Measurements from ENCODE around the gene DGKB. TPM values are rescaled to one million over a fixed set of nuclear protein-coding genes. Genes with fewer than 3 reads are reported as not detected.

DGKB gene
- total RNA-seq, 1 donor: not detected

DNA sequence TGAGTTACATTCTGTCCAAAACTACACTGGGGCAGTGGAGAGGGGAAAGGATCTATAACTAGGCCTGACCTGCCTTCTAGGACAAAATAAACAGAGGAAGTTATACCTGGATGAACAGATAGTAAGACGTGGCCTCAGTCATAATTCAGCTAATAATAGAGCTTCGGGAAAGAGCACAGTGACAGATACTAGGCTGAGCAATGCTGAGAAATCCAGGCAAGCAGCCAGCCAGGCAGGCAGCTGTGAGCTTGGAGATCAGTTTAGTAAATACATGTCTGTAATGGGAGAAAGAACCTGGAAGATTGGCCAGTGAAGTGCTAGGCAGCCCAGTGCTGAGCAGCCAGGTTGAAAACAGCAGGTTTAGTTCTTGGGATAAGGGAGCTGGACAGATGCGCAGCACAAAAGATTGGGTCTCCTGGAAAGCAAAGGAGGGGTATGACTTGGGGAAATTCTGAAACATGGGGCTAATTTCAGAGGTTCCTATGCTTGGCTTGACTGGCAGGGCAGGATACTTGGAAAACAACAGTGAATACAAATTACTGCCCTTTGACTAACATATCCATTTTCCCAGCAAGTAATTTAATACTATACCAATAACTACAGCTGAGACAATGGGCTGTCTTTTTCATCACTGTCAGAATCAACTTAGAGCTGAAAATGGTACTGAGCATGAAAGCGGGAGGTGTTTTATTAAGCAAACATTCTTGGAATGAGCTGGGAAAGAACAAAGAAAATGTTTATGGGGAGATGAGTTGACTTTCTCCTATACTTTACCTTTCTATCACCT, 140.8 kb downstream of the DGKB start:
- no peak for DNase-seq (ENCODE audit: low read depth in 2 of 3, low spot score in 2 of 3)

DNA sequence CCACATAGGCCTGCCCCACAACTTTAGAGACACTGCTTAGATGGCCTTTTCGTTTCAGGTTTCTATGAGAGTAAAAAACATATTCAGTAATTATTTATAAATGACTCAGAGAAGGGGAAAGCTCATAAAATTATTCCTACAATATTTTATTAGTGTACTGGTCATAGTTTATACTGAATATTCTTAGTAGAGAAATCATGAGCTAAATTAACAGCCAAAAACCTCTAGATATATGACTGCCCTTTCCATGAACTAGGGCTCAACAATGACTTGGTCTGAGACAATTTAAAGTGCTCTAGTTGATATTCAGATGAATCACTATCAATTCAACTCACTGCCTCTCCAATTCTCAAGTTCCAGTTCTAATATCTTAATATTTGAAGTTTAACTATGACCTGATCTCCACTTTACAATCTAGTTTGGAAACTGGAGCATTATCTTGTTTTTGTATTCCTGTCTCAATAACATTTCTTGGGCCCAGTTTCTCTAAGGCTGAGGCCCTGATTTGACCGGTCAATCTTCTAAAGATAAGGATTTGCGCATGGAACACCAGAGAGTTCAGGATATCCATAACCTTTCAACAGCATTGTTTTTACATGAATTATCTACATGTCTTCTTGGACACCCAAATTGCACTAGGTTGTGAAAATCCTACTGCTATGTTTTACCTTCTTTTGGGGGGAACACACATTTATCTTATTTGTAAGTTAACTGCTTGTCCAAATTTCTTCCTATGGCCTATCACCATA, 141.6 kb downstream of the DGKB start:
- no peak for DNase-seq (ENCODE audit: low read depth in 2 of 3, low spot score in 2 of 3)

DNA sequence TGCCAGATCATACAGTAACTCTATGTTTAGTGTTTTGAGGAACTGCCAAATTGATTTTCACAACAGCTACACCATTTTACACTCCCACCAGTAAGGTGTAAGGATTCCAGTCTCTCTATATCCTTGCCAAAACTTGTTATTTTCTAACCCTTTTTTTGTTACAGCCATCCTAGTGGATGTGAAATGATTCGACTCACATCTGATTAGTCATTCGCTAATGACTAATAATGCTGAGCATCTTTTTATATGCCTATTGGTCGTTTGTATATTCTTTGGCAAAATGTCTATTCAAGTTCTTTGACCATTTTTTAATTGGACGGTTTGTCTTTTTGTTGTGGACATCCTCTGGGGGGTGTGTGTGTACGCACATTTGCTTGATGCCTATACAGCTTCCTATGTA, 142.8 kb downstream of the DGKB start:
- no peak for DNase-seq (ENCODE audit: low read depth in 2 of 3, low spot score in 2 of 3)

DNA sequence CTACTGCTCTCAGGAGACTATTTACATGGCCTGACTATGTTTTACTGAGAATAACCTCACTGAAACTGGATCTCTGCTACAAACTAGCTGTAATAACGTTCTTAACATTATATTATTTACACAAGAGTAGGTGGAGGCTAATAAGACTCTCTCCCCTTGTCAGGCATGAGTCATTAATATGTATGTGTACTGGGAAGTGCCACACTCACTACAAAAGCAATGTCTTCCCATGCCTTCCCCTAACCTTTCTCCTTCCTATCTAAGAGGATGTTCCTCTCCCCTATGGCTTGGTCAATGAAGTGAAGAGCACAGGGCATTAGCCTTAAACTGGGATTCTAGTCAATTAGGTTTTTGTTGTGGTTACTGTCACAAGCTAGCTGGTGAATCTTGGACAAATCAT, 147.9 kb downstream of the DGKB start:
- DNase-seq (ENCODE audit: low read depth in 2 of 3, low spot score in 2 of 3): no peak

DNA sequence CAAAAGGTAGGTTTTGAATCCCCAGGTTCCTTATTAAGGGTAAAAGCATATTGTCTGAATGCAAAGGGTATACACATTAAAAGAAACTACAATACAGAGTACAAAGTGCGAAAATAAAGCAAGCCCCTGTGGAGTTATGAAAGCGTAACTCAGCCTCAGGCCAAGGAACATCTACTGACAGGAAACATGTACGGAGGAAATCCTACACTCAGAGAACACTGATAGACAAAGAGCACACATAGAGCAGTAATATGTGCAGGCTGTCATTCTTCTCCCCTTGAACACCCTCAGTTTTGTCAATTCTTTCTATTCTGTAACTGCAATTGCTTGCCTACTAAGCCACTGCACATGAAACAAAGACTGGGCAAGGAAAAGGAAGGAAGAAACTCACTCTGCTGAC, 150.2 kb downstream of the DGKB start:
- DNase-seq (ENCODE audit: low read depth in 2 of 3, low spot score in 2 of 3): no peak

DNA sequence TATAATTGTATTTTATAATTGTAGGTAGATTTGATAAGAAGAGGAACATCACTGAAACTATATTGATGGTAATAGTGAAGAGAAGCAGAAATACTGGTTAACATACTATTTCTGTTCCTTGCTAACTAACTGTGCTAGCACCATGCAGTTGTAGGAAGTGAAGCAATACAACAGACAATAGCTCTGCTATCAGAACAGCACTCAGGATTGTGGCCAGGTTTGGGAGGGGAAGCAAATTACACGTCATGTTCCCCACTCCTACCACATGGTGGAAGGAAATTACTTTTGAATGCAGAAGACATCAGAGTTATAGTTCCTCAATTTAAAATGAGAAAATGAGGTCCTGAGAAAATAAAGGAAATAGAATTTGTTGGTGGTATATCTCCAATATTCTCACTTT, 151.1 kb downstream of the DGKB start:
- DNase-seq (ENCODE audit: low read depth in 2 of 3, low spot score in 2 of 3): no peak

DNA sequence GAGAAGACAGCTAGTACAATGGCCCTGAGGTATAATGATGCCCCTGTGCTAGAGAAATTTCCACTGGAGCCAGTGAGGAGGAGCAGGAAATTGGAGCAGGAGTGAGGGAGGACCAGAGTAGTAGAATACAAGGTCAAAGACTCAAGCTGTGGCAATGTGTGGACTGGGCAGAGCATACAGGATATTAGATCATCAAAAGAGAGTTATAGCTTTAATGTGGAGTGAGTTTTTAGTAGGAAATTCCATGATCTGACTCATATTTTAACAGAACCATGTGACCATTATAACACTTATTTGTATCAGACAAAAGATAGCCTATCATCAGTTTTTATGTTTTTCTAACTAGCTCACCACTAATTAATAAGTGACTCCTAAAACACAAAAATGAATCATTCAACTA, 154.1 kb downstream of the DGKB start:
- DNase-seq (ENCODE audit: low read depth in 2 of 3, low spot score in 2 of 3): no peak

DNA sequence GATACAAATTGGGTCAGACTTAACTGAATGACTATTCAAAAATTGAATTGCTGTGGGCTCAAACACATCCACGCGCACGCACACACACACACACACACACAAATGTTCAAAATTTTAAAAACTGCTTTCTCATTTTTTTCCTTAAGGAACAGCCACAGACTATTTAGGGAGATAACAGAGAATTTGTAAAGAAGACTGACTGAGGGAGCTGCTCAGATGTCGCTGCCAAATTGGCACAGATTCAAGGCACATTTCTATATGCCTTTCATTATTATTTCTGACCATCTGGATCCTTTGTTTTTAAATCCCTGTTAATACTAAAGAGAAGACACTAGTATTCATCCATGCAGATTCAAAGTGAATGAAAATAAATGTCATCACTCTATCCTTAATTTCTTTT, 154.8 kb downstream of the DGKB start:
- no peak for DNase-seq (ENCODE audit: low read depth in 2 of 3, low spot score in 2 of 3)

DNA sequence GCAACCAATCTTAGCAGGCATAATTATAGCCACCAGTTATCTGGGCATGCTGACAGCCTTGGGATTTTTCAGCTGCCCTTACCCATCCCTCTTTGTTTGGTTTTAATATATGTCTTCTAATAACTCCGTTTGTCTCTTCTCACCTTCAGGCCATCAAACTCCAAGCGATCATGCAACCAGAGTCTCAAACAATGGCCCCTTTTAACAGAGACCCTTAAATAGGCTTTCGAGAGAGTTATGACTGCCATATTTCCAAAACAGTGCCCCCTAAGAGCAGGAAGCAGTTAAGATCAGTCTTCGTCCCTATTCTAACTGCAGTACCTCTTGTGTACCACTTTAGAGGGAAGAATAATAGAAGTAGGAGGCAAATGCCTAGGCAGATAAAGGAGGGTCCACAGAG, 157.5 kb downstream of the DGKB start:
- no peak for DNase-seq (ENCODE audit: low read depth in 2 of 3, low spot score in 2 of 3)

DNA sequence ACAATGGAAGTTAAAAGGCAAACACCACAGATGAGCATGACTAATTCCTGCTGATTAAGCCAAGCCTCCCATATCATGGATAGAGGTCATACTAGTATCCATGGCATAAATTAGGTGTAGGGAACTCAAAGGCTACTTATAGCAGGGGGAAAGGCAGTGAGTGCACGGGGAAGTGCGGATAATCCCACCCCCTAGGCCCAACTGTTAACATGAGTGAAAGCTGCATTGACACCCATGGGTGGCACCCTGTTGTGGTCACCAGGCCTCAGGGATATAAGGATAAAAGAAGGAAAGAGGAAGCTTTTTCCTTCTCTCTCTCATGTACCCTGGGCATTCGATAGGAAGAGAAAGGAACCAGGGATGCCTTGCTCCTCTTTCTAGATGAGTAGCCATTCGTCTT, 161.9 kb downstream of the DGKB start:
- DNase-seq (ENCODE audit: low read depth in 2 of 3, low spot score in 2 of 3): no peak

DNA sequence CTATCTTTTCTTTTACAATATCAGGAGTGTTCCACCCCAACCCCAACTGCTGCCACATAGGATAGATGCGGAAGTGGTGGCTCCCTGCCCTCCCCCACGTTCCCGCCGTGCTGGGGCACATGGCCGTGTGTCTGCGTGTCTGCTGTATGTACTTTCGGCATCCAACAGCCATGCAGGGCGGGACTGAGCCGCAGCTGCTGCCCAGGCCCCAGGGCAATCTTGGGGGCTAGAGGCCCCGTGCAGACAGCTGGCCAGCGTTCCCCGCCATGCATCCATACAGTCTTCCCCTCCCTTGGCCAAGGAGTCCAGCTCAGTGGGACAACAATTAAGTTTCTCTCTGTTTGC, 162.7 kb downstream of the DGKB start:
- no peak for DNase-seq (ENCODE audit: low read depth in 2 of 3, low spot score in 2 of 3)

DNA sequence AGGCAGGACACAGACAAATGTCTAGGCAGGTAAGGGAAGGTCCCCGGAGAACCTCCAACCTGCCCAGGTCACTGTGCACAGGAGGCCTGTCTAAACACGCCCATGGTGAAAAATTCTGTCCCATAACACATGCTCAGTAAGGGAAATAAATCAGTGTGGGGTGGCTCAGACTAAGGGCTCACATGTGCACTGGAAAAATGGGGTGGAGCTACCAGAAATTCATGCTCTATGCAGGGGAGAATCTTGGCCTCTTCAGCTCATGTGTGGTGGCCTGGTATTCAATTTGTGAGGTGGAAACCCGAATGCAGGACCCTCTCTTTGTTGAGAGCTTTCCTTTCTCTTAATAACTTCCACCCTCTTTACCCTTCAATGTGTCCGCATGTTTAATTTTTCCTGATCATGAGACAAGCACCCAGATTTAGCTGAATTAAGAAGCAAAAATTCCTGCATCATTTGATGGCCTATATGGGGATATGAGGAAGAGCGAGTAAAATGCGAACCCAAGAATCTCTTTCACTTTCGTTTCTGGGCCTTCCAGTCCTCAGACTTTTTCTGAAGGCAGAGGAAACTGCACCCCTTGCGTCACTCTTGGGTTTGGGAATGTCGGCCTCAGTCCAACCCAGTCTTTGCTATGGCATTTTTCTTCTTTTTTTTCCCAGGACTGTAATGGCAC, 163.2 kb downstream of the DGKB start:
- no peak for DNase-seq (ENCODE audit: low read depth in 2 of 3, low spot score in 2 of 3)

DNA sequence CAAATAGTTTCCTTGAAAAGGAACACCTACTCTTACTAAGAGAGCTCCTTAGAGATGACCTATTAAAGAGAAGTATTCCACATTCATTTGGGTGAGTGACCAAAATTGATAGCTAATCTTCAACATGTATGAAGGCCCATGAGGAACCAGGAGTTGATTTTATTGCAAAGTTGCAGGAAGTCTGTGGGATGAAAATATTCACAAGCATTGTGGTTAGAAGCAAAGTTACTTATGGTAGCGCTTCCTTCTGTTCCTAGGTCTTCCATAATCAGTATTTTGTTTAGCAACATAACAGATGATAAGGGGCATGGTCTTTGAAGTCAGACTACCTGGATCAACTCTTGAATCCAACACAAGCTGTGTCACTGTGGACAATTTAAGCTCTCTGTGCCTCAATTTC, 164.5 kb downstream of the DGKB start:
- no peak for DNase-seq (ENCODE audit: low read depth in 2 of 3, low spot score in 2 of 3)

DNA sequence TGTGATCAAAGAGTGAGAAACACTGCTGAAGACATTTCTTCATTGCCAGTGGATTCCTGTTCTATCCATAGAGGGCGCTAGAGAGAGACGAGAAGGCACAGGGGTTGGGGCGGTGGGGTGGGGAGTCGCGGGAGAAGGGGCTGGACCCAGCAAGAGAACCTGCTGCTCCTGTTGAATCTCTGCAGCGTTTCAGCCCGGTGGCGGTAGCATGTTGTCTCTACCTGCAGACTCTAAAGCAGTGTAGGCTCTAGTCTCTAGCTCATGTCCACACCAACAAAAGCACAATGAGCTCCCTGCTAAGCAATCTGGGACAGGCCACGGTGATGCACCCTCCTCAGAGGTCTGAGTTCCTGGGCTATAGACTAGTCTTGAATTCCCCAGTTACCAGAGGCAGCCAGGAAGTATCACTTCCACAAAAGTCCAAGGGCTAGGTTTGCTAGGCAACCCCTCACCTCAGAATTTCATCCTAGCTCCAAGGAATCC, 167.7 kb downstream of the DGKB start:
- no peak for DNase-seq (ENCODE audit: low read depth in 2 of 3, low spot score in 2 of 3)

DNA sequence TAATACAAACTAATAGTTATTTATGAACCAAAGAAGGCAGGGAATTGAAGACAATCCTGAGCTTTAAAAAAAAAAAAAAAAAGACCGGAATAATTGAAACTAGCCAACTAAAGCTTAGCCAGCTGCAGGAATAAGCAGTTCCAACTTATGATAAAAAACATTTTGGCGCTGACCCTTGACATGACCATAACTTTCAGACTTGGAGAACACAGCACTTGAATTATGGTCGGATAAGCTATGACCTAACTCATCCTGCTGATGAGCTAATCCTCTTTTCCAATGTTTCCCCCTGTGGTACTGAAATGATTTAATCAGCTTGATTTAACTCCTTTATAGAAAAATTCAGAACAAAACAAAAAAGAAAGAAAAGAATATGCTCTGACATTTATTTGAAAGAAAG, 181.8 kb downstream of the DGKB start:
- no peak for DNase-seq (ENCODE audit: low read depth in 2 of 3, low spot score in 2 of 3)

DNA sequence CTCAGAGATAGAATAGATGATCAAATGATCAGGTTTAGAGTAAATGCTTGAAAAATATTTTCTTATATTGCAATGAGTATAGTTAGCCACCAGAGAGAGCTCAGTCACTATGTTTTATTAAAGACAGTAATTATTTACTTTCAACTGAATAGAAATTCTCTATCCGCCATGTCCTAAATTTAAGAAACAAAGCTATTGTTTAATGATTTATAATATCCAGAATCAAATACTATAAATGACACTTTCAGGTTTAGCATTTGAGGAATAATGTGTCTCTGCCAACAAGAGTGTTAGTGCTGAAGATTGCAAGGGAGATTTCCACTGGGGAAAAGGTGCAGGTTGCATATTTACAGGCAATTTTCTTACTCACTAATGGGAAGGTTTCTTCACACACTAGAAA, 184.7 kb downstream of the DGKB start:
- DNase-seq (ENCODE audit: low read depth in 2 of 3, low spot score in 2 of 3): peak in 1 of 3 donors; percentile 0

DNA sequence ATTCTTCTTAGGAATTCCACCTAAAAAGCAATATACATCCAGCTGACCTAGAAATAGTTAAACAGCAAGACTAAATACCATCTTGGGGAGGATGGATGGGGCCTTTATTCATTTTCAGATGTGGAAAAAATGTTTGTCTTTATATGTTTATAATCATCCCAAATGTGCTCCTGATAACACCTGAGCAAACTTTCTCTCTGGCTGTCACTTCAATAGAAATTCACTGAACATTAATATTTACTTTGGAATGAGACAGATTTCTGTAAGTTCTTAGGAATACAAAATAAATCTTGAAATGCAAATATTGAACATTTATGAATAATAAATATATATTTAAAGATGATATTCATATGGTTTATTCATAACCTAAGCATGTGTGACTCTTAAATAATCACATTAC, 185.4 kb downstream of the DGKB start:
- DNase-seq (ENCODE audit: low read depth in 2 of 3, low spot score in 2 of 3): no peak

DNA sequence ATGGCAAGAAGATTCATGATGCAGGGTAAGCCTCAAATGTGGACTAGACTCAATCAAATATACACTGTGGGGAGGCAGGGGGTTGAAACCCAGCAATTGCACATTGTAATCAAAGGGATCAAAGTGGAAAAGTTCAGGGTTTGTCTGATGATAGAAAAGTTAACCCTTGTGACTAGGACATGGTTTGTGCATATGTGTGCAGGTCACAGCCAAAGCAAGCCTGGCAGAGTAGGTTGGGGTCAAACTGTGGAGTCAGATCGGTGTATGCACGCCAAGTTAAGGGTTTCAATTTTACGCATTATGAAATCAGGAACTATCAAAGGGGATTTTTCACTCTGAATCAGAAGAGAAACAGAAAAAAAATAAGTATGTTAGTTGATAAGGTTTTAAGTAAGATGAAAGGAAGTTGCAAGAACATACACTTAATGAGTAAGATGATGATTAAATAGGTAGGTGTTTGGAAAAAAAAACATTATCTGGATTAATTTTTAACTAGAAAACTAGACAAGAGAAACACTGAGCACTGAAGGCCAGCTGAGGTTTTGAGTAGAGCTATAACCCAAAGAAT, 188.3 kb downstream of the DGKB start:
- DNase-seq (ENCODE audit: low read depth in 2 of 3, low spot score in 2 of 3): no peak

DNA sequence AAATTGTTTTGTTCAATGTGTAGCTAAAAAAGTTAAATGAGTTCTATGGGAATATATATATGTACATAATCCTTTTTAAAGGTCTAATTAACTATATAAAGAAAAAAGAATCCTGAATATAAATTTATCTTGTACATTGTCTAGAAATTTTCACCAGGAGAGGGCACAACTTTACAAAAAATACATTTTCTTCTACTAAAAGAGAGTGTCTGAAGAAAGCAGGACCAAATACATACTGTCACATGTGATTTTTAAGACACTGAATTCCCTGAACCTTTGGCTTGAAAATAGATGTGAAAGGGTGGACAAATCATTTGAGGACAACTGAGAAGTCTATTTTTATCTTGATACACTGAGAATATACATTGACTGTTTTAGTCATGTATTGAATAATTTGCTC, 204.3 kb downstream of the DGKB start:
- no peak for DNase-seq (ENCODE audit: low read depth in 2 of 3, low spot score in 2 of 3)

DNA sequence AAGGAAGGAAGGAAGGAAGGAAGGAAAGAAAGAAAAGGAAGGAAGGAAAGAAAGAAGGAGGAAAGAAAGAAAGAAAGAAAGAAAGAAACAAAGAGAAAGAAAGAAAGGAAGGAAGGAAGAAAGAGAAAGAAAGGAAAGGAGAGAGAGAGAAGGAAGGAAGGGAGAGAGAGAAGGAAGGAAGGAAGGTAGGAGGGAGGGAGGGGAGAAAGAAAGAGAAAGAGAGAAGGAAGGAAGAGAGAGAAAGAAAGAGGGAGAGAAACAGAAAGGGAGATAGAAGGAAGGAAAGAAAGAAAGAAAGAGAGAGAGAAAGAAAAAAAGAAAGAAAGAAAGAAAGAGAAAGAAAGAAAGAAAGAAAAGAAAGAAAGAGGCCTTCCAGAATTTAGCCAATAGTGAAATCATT, 204.9 kb downstream of the DGKB start:
- no peak for DNase-seq (ENCODE audit: low read depth in 2 of 3, low spot score in 2 of 3)

DNA sequence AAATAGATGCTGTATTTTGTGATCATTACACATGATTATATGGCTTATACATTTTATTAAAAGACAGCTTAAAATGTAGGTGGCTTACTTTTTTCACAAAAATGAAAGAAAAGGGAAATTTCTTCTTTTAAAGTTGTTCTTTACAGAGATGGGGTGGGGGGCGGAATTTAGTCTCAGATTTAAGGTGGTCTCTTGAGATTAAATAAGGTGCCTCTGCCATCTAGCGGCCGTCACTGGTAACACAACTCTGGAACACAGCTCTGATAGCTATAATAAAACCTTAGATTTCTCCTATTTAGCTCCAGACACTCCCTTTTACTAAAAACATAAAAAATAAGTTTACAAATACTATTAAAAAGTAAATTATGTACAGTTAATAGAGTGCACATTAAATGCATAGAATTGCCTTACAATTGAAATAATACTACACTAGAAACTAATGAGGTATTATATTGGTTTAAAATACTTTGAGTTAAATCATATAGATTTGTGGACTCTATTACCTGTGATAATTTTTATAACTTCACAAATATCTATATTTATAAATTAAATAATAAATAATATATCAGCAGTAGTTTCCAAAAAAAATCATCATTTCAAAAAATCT, 210.9 kb downstream of the DGKB start:
- DNase-seq (ENCODE audit: low read depth in 2 of 3, low spot score in 2 of 3): peak; percentile 9 to 63 (median 28)

Data from hematopoietic multipotent progenitor cell (in vitro differentiated cells).